ENCODE measurements around the gene NFIB.

NFIB gene

DNA sequence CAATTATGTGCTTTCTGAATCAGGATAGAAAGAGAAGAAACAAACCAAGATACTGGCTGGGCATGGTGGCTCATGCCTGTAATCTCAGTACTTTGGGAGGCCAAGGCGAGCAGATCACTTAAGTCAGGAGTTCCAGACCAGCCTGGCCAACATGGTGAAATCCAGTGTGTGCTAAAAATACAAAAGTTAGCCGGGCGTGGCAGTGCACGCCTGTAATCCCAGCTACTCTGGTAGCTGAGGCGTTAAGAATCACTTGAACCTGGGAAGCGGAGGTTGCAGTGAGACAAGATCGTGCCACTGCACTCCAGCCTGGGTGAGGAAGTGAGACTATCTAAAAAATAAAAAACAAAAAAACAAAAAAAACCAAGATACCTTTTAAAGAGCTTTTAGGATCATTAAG, 214.2 kb downstream of the NFIB start:
- DNase-seq (ENCODE audit: low spot score), result no peak

GRCh38 chr9:14098486-14099180, 215.3 kb downstream of the NFIB start:
- no peak for DNase-seq (ENCODE audit: low spot score)

- DNase-seq (ENCODE audit: low spot score), result no peak
Observed at GRCh38 chr9:14097666-14098415, 216.1 kb downstream of the NFIB start.

DNA sequence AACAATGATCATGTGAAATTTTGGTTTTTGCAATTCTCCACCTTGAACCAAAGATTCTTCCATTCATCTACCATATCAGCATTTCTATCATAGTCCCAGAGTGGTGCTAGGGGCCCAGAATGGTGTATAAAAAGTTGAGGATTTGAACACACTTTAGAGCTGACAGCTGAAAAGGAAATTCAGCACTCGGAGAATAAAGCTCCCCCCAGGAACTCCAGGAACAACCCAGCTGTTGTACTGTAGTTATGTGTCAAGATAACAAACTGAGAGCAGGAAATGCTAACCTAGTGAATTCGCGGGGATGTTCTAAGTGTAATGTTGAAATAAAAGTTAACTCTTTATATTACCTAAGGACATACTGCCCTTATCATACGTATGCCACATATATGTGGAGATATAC, 216.7 kb downstream of the NFIB start:
- DNase-seq (ENCODE audit: low spot score), result no peak

DNA sequence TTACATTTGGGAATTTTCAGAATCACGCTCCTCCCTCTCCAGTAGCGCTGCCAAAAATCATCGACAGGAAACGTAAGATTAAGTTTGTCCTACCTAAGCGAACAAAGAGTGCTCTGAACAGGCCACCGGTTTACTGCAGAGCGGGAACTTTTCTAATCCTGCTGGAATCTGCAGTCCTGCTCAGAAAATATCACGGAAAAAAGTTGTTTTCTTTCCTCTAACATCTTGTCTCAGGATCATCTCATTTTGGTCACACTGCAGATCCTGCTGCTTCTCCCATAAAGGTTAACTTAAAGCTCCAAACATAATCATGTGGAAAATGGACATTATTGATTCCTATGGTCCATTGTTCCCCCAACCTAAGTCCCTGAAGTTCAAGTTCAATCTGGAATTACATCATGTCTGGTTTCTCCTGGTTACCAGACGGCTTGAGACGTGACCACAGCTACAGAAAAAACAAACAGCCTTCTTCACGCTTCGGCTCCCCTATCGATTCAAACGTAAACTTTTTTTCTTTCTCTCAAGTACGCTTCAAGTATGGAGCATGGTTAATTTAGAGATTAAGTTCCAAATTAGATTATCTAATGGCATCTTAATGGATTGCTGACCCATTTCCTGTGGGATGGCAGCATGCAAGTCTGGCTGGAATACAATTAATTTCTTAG, 217.6 kb downstream of the NFIB start:
- DNase-seq (ENCODE audit: low spot score), result no peak

DNA sequence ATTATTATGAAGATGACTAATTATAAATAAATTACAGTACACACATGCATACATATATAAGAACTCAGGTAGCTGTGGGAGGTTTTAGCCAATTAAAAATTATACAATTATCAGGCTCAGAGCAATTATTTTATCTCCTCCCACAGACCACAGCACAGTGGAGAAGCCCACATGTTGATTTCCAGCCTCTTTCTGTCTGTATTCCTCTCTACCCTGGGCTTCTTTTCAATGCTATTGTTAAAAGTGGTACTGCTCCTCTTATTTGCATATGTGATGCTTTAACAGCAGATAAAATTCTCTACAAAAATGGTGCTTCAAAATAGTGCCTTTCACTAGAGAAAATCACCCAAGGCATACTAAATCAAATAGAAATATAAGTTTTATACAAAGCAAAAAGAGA, 218.7 kb downstream of the NFIB start:
- DNase-seq (ENCODE audit: low spot score), result no peak

- no peak for DNase-seq (ENCODE audit: low spot score)
Observed at GRCh38 chr9:14094491-14094890, 219.4 kb downstream of the NFIB start.

- DNase-seq (ENCODE audit: low spot score), result no peak
Observed at GRCh38 chr9:14092344-14092743, 221.6 kb downstream of the NFIB start.

DNA sequence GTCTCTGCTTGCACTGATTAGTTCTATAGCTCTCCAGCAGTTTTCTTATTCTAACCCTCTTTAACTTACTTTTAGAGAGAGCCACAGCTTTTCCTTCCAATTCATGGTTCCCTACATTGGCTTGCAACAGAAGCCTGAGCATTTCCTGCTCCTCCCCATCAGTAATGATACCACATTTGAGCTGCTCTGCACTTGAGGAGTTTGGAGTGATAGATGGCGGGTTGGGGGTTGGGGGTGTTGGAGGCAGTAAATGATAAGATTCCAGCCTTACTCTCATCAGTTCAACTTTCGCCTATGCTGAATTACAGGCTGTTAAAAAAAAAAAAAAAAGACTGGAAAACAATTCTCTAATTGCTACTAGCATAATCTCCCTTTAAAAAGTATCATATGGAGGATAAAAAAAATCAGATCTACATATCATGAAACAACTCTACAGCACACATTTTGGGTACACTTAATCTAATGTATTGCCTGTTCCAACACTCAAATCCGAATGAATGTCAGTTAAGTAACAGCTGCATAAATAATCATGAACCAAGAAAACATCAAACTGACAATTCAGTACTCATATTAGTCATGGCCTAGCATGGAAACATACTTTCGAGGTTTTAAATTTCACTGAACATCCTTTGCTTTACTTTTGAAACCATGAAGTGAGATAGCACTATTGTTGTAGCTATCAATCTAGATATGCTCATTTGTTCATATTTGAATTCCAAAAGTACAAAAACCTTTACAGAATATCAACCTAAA, 224.7 kb downstream of the NFIB start:
- DNase-seq (ENCODE audit: low spot score), result no peak

DNA sequence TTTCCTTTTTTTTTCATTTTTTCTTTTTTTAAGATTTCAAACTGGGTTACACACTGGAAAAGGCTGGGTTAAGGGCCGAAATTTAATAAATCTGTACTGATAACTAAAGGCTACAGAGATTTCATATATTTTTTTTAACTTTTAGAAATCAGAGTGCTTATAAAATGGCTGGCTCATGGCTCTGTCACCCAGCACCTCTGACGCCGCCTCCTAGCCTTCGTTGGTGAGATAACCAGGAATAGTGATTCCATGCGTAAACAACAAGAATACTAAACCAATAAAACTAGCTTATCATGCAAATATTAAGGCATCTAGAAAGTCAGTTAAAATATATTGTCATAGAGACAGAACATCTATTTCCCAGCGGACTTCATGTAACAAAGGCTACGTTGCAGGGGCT, 226.4 kb downstream of the NFIB start:
- DNase-seq (ENCODE audit: low spot score), result no peak

GRCh38 chr9:14086495-14086894, 227.4 kb downstream of the NFIB start:
- DNase-seq (ENCODE audit: low spot score), result no peak

DNA sequence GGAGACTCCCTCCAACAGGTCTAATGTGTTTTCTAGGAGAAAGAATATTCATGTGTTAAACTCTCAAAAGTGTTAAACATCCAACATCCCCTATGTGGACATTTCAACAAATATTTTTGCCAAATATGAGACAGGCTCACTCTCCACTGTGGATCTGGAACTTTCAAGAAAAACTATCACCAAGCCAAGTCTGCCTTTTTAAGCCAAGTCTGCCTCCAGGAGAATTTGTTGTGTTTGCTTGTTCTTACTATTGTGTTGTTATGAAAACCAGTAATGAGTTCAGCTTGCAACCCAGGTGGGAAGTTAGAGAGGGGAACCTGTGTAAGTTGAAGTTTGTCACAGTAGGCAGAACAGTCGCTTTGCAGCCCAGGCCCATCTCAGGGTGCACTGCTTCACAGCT, 228.1 kb downstream of the NFIB start:
- no peak for DNase-seq (ENCODE audit: low spot score)

GRCh38 chr9:14084867-14085266, 229.1 kb downstream of the NFIB start:
- no peak for DNase-seq (ENCODE audit: low spot score)

- DNase-seq (ENCODE audit: low spot score), result no peak
Observed at GRCh38 chr9:14083366-14083765, 230.6 kb downstream of the NFIB start.

DNA sequence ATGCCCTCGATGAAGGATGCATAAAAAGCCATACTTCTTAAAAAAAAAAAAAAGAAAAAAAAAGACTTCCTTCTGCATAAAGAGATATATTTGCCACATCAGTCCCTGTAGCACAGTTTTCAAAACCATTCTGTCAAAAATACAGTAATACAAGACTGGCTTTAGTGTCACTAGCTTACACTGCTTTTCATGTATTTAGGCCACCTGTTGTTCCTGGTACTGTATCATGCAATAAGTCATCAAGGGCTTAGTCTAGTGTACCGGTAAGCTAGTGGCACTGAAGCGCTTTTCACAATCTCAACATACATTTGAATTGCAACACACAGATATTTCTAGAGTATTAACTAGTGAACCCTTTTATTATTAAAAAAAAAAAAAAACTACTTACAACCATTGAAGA, 231.2 kb downstream of the NFIB start:
- no peak for DNase-seq (ENCODE audit: low spot score)

- DNase-seq (ENCODE audit: low spot score), result no peak
Observed at GRCh38 chr9:14081745-14082144, 232.2 kb downstream of the NFIB start.

DNA sequence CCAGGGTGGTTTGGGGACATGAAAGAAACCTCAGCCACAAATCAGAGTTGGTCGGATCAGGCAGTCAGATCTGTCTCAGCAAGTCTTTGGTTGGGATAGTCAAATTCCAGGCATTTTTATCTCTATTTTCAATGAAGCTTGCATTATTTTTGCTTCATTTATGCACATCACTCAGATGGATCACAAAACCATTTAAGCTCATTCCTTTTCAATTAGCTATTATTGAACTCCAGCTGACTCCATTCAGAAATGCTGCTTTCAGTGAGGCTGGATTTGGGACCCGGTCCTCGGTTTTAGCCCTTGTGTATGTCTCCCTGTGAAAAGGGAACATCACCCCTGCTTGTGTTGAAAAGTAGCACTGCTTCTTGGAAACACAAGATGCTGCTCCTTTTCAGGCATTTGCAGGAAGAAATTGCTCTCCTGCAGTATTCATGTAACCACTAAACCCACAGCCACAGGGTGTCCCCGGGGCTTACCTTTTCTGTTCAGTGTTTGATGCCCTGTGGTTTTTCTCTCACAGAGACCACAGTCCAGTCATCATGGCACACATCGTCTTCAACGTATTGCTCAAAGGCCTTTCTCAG, 232.9 kb downstream of the NFIB start:
- no peak for DNase-seq (ENCODE audit: low spot score)

GRCh38 chr9:14079440-14079839, 234.5 kb downstream of the NFIB start:
- DNase-seq (ENCODE audit: low spot score), result no peak

DNA sequence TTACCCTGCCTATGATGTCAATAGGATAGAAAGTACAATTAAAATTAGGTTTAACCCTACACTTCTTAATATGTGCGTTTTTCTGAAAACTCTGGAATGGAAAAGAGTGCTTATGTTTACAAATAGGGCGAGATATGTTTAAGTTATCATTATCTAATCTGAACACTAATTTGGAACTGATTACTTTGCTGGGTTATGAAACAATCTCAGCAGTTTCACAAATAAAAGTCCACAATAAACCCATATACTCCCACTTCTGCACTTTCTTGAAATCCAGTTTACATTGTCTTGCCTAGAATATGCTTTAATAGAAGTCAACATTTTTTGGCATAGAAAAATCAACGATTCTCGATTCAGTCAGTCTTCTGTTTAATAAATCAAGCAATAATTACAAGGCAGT, 236.3 kb downstream of the NFIB start:
- DNase-seq (ENCODE audit: low spot score), result no peak

DNA sequence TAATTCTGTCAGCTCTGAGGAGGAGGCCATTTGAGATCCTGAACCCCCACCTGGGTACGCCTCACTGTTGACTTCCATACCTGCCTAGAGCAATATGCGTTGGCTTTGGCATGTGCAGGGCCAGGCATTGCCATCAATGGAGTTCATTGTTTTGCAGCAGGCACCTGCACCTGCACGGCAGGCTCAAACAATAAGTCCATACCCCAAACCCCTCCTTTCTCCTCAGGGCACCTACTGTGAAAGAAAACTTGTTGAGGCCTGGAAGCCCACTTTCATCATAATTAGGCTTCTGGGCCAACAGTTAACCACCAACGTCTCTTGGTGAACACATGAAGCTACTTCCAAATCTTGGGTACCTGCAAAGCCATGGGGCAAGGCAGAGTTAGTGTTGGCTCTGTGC, 238.7 kb downstream of the NFIB start:
- no peak for DNase-seq (ENCODE audit: low spot score)

DNA sequence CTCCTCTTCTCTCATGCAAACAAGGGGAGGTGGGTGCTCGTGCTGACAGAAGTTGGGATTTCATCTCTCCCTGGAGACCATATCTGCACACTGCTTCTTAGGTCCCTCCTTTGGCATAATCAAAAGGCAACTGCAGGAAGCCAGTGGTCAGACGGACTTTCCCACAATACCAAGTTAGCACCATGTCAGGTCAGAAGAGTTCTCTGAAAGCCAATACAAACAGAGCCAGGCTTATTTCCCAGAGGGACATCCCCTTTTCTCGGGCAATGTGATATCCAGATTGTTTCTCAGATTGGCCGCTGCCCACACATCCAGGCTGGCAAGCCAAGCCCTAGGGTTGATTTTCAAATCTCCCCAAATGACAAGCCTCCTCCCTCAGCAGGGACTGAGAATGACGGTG, 241.1 kb downstream of the NFIB start:
- DNase-seq (ENCODE audit: low spot score), result no peak

- no peak for DNase-seq (ENCODE audit: low spot score)
Observed at GRCh38 chr9:14071484-14071883, 242.5 kb downstream of the NFIB start.

Measured in CD4-positive, alpha-beta T cell treated with Interleukin-15 for 4 hours (primary cell).